Upper lobe of left lung (tissue), 6 donors: ENCODE results near the gene SPOCK1. TPM values are rescaled to one million over a fixed set of nuclear protein-coding genes. Genes with fewer than 3 reads are reported as not detected.

Experiments used
- ATAC-seq, 2 donors: fragments of 200-7000 bp; cut with Tn5 transposase; one replicate each; pipeline ENCODE4 v1.9.1; 2022; ENCODE audit warnings: mild to moderate bottlenecking in 2 of 2, moderate library complexity in 2 of 2; ENCODE audit not compliant: low FRiP score in 2 of 2
- DNase-seq, 2 donors: peaks; one replicate each; pipeline ENCODE4 v3.0.0-alpha.2; 2019 to 2020
- H3K27ac ChIP-seq, 4 donors: fragments of 200-600 bp; sonication (generic); one replicate each; pipeline ENCODE4 v1.5.1; 2016 to 2019
- H3K27me3 ChIP-seq, 4 donors: fragments of 200-600 bp; sonication (generic); one replicate each; pipeline ENCODE4 v1.5.1; 2017 to 2019
- H3K36me3 ChIP-seq, 4 donors: fragments of 200-600 bp; sonication (generic); one replicate each; pipeline ENCODE4 v1.5.1; 2016 to 2019
- H3K4me1 ChIP-seq, 4 donors: fragments of 200-600 bp; sonication (generic); one replicate each; pipeline ENCODE4 v1.5.1; 2018 to 2019
- H3K4me3 ChIP-seq, 4 donors: fragments of 200-600 bp; sonication (generic); one replicate each; pipeline ENCODE4 v1.5.1; 2017 to 2019; ENCODE audit warnings: mild to moderate bottlenecking in 2 of 4, moderate library complexity in 1 of 4
- H3K9me3 ChIP-seq, 4 donors: fragments of 200-600 bp; sonication (generic); one replicate each; pipeline ENCODE4 v1.5.1; 2018 to 2019
- EP300 ChIP-seq, 4 donors: sonication (generic); formaldehyde crosslinking; IDR thresholded peaks; one replicate each; pipeline ENCODE4 v1.5.1; 2017; ENCODE audit warnings: antibody characterized with exemption in 4 of 4, control low read depth in 2 of 4
- POLR2A ChIP-seq, 4 donors: fragments of 450-650 bp; IDR thresholded peaks; one replicate each; pipeline ENCODE4 v1.5.1; 2016 to 2017; ENCODE audit warnings: antibody characterized with exemption in 4 of 4, mild to moderate bottlenecking in 2 of 4
- POLR2AphosphoS5 ChIP-seq, 2 donors: sonication (generic); formaldehyde crosslinking; IDR thresholded peaks; one replicate each; pipeline ENCODE4 v1.5.1; 2017; ENCODE audit warnings: antibody characterized with exemption in 2 of 2
- WGBS, 2 donors: methylation state at CpG; one replicate each; pipeline ENCODE4 v1.1.5; 2017 to 2018; 5-methylcytosine and 5-hydroxymethylcytosine counted together
- total RNA-seq, 6 donors: library from RNA; depleted of rRNA in 4 of 6; stranded (reverse); fragments of >200 nt in 4 of 6; gene quantifications; one replicate each; pipeline versions ENCODE4 v1.1.0 to v1.2.1, GENCODE V29; 2016 to 2021
- TF ChIP-seq, protein P1 (sequence below), 6 experiments: fragments of 450-650 bp in 4 of 6; fragments of 200-600 bp in 2 of 6; sonication (generic) in 2 of 6; IDR thresholded peaks; one replicate each; pipeline ENCODE4 v1.5.1; 2016 to 2019; ENCODE audit warnings: antibody characterized with exemption in 6 of 6
- donor health status: DM: no; HTN: no; CAD: no; lungs with moderate emphysema.
- donor health status: DM: no; HTN: yes; CAD: no; lungs with severe emphysema.

SPOCK1 gene
- total RNA-seq, 6 donors from 2014 or later = 0.33 to 16.6 (median 2.0) TPM; not detected in 1

DNA sequence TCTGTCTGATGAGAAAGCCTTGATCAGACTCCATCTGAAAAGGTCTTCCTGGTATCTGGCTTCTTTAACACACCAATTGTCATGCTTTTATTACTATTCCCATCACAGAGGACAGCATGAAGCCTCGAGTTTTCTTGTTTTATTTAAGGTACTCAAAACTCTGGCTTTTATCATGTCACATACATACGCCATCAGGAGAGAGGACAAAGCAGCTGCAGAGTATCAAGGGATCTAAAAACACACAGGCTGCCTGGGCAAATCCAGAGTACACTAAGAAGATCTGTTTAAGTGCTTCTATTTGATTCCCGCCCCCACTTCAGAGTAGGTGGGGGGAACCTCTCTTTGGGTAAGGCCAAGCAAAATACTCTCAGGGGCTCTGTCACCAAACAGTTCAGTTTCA lies 277.2 kb downstream of the SPOCK1 start:
- WGBS, 2 donors = 57 to 60% methylated on average over 3 of the region's 3 CpGs
- DNase-seq (no peak), ATAC-seq (no peak)
- H3K36me3 ChIP-seq = no peaks in the 10 kb centered on the region
- H3K9me3 ChIP-seq = no peaks in the 10 kb centered on the region
- TF ChIP-seq EP300 (IDR thresholded peaks at IDR 0.05) (no peak), POLR2AphosphoS5 (IDR thresholded peaks at IDR 0.05) (no peak), POLR2A (IDR thresholded peaks at IDR 0.05) (no peak)
- TF ChIP-seq, protein P1, sequence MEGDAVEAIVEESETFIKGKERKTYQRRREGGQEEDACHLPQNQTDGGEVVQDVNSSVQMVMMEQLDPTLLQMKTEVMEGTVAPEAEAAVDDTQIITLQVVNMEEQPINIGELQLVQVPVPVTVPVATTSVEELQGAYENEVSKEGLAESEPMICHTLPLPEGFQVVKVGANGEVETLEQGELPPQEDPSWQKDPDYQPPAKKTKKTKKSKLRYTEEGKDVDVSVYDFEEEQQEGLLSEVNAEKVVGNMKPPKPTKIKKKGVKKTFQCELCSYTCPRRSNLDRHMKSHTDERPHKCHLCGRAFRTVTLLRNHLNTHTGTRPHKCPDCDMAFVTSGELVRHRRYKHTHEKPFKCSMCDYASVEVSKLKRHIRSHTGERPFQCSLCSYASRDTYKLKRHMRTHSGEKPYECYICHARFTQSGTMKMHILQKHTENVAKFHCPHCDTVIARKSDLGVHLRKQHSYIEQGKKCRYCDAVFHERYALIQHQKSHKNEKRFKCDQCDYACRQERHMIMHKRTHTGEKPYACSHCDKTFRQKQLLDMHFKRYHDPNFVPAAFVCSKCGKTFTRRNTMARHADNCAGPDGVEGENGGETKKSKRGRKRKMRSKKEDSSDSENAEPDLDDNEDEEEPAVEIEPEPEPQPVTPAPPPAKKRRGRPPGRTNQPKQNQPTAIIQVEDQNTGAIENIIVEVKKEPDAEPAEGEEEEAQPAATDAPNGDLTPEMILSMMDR (IDR thresholded peaks at IDR 0.05) = no peak
- H3K4me1 ChIP-seq = no peaks in the 10 kb centered on the region
- H3K4me3 ChIP-seq = no peak overlapping the region
- no peaks in the 10 kb centered on the region for H3K27me3 ChIP-seq
- no peak overlapping the region for H3K27ac ChIP-seq

GRCh38 chr5:137220523-137220927 lies 278.6 kb downstream of the SPOCK1 start:
- ATAC-seq (peak; percentile 67 to 80), DNase-seq (no peak)
- TF ChIP-seq, protein P1 (IDR thresholded peaks at IDR 0.05) = peak in 3 of 6 experiments; percentile 33 to 45 (median 38)
- TF ChIP-seq POLR2A (IDR thresholded peaks at IDR 0.05) = no peak
- Histone ChIP-seq H3K4me1 (no peaks in the 10 kb centered on the region), H3K4me3 (no peak overlapping the region), H3K27me3 (no peaks in the 10 kb centered on the region), H3K9me3 (no peaks in the 10 kb centered on the region), H3K27ac (no peak overlapping the region), H3K36me3 (no peaks in the 10 kb centered on the region)
- WGBS, 2 donors = 32 to 38% methylated on average over 3 of the region's 3 CpGs

GRCh38 chr5:137218896-137219295 lies 280.2 kb downstream of the SPOCK1 start:
- WGBS, 2 donors = 15 to 54% methylated on average over 1 of the region's 1 CpG
- no peak for DNase-seq

DNA sequence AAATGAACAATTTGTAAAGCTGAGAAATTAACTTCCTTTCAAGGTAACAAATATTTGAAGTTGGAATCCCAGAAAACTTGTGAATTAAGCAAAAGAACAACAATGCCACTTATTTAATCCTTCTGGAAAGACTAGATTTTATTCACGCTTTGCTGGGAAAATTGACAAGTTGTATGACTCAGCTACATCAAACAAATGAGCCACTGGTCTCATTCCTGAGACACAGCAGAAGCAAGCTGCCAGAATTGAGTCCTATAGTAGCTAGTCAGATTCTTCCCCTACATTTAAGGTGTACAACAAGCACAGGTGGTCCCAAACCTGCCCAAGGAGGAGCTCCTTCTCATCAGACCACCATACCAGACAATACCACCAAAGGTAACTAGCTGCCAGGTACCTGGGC lies 280.7 kb downstream of the SPOCK1 start:
- WGBS, 2 donors = 0% methylated on average over 1 of the region's 1 CpG
- H3K4me3 ChIP-seq = no peak overlapping the region
- H3K4me1 ChIP-seq = no peaks in the 10 kb centered on the region
- no peaks in the 10 kb centered on the region for H3K9me3 ChIP-seq
- H3K27ac ChIP-seq = no peak overlapping the region
- H3K27me3 ChIP-seq = no peaks in the 10 kb centered on the region
- ATAC-seq (peak in 1 of 2 donors; percentile 18), DNase-seq (no peak)
- H3K36me3 ChIP-seq = no peaks in the 10 kb centered on the region
- TF ChIP-seq POLR2A (IDR thresholded peaks at IDR 0.05) (no peak), POLR2AphosphoS5 (IDR thresholded peaks at IDR 0.05) (no peak), EP300 (IDR thresholded peaks at IDR 0.05) (no peak)
- TF ChIP-seq, protein P1 (IDR thresholded peaks at IDR 0.05) = no peak

More at GRCh38 chr5:137218896-137219295, 280.2 kb downstream of the SPOCK1 start:
- TF ChIP-seq POLR2AphosphoS5 (IDR thresholded peaks at IDR 0.05) (no peak), POLR2A (IDR thresholded peaks at IDR 0.05) (no peak), EP300 (IDR thresholded peaks at IDR 0.05) (no peak)
- TF ChIP-seq, protein P1 (IDR thresholded peaks at IDR 0.05) = no peak
- no peaks in the 10 kb centered on the region for H3K9me3 ChIP-seq
- no peaks in the 10 kb centered on the region for H3K36me3 ChIP-seq
- H3K4me1 ChIP-seq = no peaks in the 10 kb centered on the region
- no peak overlapping the region for H3K4me3 ChIP-seq
- no peak overlapping the region for H3K27ac ChIP-seq
- no peaks in the 10 kb centered on the region for H3K27me3 ChIP-seq
- no peak for ATAC-seq

GRCh38 chr5:137217599-137218200 lies 281.4 kb downstream of the SPOCK1 start:
- 74 to 77% methylated on average over 6 of the region's 6 CpGs for WGBS, 2 donors
- H3K36me3 ChIP-seq = no peaks in the 10 kb centered on the region
- no peaks in the 10 kb centered on the region for H3K9me3 ChIP-seq
- no peaks in the 10 kb centered on the region for H3K27me3 ChIP-seq
- H3K4me3 ChIP-seq = no peak overlapping the region
- TF ChIP-seq EP300 (IDR thresholded peaks at IDR 0.05) (no peak), POLR2AphosphoS5 (IDR thresholded peaks at IDR 0.05) (no peak), POLR2A (IDR thresholded peaks at IDR 0.05) (no peak)
- TF ChIP-seq, protein P1 (IDR thresholded peaks at IDR 0.05) = no peak
- H3K27ac ChIP-seq = no peak overlapping the region
- no peaks in the 10 kb centered on the region for H3K4me1 ChIP-seq
- ATAC-seq = no peak
- no peak for DNase-seq
